ENCODE measurements around the gene DENND1B. TPM values are rescaled to one million over a fixed set of nuclear protein-coding genes. Genes with fewer than 3 reads are reported as not detected.
"Not testable (repeated sequence)": the region's sequence is repeated elsewhere in the genome, so short reads cannot be mapped to it uniquely, and the experiment has no call there.

DENND1B gene
- total and polyA plus RNA-seq, 4 donors: 1.7 to 13.7 (median 7.9) TPM

DNA sequence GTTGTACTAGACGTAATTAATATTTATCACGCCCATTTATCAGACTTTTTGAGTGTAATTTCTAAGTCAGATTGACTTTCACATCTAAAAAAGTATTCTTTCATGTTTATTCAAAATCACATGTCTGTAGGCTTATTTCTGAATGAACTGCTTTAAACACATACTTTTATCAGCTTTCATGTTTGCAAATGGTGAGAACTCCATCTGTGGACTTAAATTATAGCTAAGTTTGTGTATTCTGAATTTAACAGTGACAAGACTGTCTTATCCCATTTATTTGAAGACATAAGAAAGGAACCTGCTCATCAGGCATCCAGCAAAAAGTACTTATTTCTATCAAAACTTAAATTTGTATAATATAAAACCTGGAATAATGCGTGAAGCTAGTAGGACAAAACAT is 69.3 kb downstream of the DENND1B start:
- Histone ChIP-seq H3K27ac (ENCODE audit: low read depth in 1 of 2, low read length in 2 of 2) (no peak overlapping the region), H3K4me1 (ENCODE audit: control insufficient read depth in 4 of 4, insufficient read depth in 4 of 4, low read length in 3 of 4) (no peaks in the 10 kb centered on the region), H3K36me3 (ENCODE audit: control insufficient read depth in 4 of 4, insufficient read depth in 3 of 4, low read depth in 1 of 4, low read length in 3 of 4) (no peaks in the 10 kb centered on the region), H3K9ac (ENCODE audit: low read depth in 1 of 2, low read length in 2 of 2) (no peak overlapping the region), H3K4me3 (ENCODE audit: low read depth in 1 of 3, low read length in 3 of 3) (no peak overlapping the region), H3K27me3 (ENCODE audit: control insufficient read depth in 4 of 4, insufficient read depth in 4 of 4, low read length in 3 of 4) (no peaks in the 10 kb centered on the region), H3K9me3 (ENCODE audit: control insufficient read depth in 4 of 4, low read length in 3 of 4) (no peaks in the 10 kb centered on the region)
- WGBS: 98% methylated on average over 3 of the region's 3 CpGs
- DNase-seq (ENCODE audit: low spot score): no peak
- TF ChIP-seq HNF4A (conservative IDR thresholded peaks at IDR 0.05): no peak

DNA sequence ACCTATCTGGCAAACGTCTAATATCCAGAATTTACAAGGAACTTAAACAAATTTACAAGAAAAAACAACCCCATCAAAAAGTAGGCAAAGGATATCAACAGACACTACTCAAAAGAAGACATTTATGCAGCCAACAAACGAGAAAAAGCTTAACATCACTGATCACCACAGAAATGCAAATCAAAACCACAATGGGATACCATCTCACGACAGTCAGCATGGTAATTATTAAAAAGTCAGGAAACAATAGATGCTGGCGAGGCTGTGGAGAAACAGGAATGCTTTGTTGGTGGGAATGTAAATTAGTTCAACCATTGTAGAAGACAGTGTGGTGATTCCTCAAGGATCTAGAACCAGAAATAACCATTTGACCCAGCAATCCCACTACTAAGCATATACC is 74.6 kb downstream of the DENND1B start:
- not testable (repeated sequence) for H3K4me1 ChIP-seq (ENCODE audit: control insufficient read depth in 4 of 4, insufficient read depth in 4 of 4, low read length in 3 of 4); H3K36me3 ChIP-seq (ENCODE audit: control insufficient read depth in 4 of 4, insufficient read depth in 3 of 4, low read depth in 1 of 4, low read length in 3 of 4); H3K9ac ChIP-seq (ENCODE audit: low read depth in 1 of 2, low read length in 2 of 2); H3K9me3 ChIP-seq (ENCODE audit: control insufficient read depth in 4 of 4, low read length in 3 of 4); H3K27ac ChIP-seq (ENCODE audit: low read depth in 1 of 2, low read length in 2 of 2); DNase-seq (ENCODE audit: low spot score); H3K27me3 ChIP-seq (ENCODE audit: control insufficient read depth in 4 of 4, insufficient read depth in 4 of 4, low read length in 3 of 4); H3K4me3 ChIP-seq (ENCODE audit: low read depth in 1 of 3, low read length in 3 of 3)
- WGBS: 95% methylated on average over 4 of the region's 4 CpGs

DNA sequence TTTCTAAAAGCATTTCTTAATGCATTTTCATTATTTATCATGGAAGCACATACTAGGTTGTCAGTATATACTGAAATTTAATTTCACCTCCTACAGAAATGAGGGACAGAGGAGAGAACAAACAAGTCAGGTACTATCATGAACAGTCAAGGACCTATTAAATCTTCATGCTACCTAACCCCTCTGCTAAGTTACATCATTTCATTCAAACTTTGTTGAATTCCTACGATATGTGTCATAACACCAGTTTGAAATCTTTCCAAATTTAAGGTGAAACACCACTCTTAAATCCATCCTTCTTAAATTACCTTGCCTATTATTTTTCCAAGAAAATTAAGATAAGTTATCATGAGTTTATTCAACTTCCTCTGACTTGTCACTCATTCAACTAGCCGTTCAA is 78.9 kb downstream of the DENND1B start:
- Histone ChIP-seq H3K27me3 (ENCODE audit: control insufficient read depth in 4 of 4, insufficient read depth in 4 of 4, low read length in 3 of 4) (no peaks in the 10 kb centered on the region), H3K9me3 (ENCODE audit: control insufficient read depth in 4 of 4, low read length in 3 of 4) (no peaks in the 10 kb centered on the region), H3K9ac (ENCODE audit: low read depth in 1 of 2, low read length in 2 of 2) (no peak overlapping the region), H3K36me3 (ENCODE audit: control insufficient read depth in 4 of 4, insufficient read depth in 3 of 4, low read depth in 1 of 4, low read length in 3 of 4) (no peaks in the 10 kb centered on the region), H3K27ac (ENCODE audit: low read depth in 1 of 2, low read length in 2 of 2) (no peak overlapping the region), H3K4me1 (ENCODE audit: control insufficient read depth in 4 of 4, insufficient read depth in 4 of 4, low read length in 3 of 4) (peaks cover 0 to 12% (median 9%) of the 10 kb centered on the region in 4 donors), H3K4me3 (ENCODE audit: low read depth in 1 of 3, low read length in 3 of 3) (no peak overlapping the region)
- no peak for TF ChIP-seq TAF1 (conservative IDR thresholded peaks at IDR 0.05)
- no peak for TF ChIP-seq GABPA (IDR thresholded peaks at IDR 0.05 in 1 of 2, conservative IDR thresholded peaks at IDR 0.05 in 1 of 2)
- no peak for TF ChIP-seq FOXA1 (IDR thresholded peaks at IDR 0.05)
- TF ChIP-seq RAD21 (IDR thresholded peaks at IDR 0.05): no peak
- no peak for TF ChIP-seq FOXA2 (IDR thresholded peaks at IDR 0.05)
- TF ChIP-seq SP1 (IDR thresholded peaks at IDR 0.05): no peak
- TF ChIP-seq, protein P1, sequence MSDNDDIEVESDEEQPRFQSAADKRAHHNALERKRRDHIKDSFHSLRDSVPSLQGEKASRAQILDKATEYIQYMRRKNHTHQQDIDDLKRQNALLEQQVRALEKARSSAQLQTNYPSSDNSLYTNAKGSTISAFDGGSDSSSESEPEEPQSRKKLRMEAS (IDR thresholded peaks at IDR 0.05): no peak
- TF ChIP-seq JUND (IDR thresholded peaks at IDR 0.05): no peak
- no peak for TF ChIP-seq YY1 (IDR thresholded peaks at IDR 0.05)
- no peak for TF ChIP-seq RXRA (IDR thresholded peaks at IDR 0.05)
- TF ChIP-seq, protein P2, sequence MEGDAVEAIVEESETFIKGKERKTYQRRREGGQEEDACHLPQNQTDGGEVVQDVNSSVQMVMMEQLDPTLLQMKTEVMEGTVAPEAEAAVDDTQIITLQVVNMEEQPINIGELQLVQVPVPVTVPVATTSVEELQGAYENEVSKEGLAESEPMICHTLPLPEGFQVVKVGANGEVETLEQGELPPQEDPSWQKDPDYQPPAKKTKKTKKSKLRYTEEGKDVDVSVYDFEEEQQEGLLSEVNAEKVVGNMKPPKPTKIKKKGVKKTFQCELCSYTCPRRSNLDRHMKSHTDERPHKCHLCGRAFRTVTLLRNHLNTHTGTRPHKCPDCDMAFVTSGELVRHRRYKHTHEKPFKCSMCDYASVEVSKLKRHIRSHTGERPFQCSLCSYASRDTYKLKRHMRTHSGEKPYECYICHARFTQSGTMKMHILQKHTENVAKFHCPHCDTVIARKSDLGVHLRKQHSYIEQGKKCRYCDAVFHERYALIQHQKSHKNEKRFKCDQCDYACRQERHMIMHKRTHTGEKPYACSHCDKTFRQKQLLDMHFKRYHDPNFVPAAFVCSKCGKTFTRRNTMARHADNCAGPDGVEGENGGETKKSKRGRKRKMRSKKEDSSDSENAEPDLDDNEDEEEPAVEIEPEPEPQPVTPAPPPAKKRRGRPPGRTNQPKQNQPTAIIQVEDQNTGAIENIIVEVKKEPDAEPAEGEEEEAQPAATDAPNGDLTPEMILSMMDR (IDR thresholded peaks at IDR 0.05; ENCODE audit: low read depth, low read length, missing input control): no peak
- TF ChIP-seq, protein P3, sequence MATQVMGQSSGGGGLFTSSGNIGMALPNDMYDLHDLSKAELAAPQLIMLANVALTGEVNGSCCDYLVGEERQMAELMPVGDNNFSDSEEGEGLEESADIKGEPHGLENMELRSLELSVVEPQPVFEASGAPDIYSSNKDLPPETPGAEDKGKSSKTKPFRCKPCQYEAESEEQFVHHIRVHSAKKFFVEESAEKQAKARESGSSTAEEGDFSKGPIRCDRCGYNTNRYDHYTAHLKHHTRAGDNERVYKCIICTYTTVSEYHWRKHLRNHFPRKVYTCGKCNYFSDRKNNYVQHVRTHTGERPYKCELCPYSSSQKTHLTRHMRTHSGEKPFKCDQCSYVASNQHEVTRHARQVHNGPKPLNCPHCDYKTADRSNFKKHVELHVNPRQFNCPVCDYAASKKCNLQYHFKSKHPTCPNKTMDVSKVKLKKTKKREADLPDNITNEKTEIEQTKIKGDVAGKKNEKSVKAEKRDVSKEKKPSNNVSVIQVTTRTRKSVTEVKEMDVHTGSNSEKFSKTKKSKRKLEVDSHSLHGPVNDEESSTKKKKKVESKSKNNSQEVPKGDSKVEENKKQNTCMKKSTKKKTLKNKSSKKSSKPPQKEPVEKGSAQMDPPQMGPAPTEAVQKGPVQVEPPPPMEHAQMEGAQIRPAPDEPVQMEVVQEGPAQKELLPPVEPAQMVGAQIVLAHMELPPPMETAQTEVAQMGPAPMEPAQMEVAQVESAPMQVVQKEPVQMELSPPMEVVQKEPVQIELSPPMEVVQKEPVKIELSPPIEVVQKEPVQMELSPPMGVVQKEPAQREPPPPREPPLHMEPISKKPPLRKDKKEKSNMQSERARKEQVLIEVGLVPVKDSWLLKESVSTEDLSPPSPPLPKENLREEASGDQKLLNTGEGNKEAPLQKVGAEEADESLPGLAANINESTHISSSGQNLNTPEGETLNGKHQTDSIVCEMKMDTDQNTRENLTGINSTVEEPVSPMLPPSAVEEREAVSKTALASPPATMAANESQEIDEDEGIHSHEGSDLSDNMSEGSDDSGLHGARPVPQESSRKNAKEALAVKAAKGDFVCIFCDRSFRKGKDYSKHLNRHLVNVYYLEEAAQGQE (IDR thresholded peaks at IDR 0.05): no peak
- no peak for TF ChIP-seq HNF4G (IDR thresholded peaks at IDR 0.05)
- TF ChIP-seq, protein P4, sequence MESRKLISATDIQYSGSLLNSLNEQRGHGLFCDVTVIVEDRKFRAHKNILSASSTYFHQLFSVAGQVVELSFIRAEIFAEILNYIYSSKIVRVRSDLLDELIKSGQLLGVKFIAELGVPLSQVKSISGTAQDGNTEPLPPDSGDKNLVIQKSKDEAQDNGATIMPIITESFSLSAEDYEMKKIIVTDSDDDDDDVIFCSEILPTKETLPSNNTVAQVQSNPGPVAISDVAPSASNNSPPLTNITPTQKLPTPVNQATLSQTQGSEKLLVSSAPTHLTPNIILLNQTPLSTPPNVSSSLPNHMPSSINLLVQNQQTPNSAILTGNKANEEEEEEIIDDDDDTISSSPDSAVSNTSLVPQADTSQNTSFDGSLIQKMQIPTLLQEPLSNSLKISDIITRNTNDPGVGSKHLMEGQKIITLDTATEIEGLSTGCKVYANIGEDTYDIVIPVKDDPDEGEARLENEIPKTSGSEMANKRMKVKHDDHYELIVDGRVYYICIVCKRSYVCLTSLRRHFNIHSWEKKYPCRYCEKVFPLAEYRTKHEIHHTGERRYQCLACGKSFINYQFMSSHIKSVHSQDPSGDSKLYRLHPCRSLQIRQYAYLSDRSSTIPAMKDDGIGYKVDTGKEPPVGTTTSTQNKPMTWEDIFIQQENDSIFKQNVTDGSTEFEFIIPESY (IDR thresholded peaks at IDR 0.05): no peak
- no peak for TF ChIP-seq HNF4A (conservative IDR thresholded peaks at IDR 0.05)
- TF ChIP-seq NR2F2 (IDR thresholded peaks at IDR 0.05): no peak
- 59% methylated on average over 2 of the region's 2 CpGs for WGBS
- DNase-seq (ENCODE audit: low spot score): no peak

Measured in liver (tissue), 9 donors.